ENCODE results near the gene MAGED4B.
"Not testable (repeated sequence)": the region's sequence is repeated elsewhere in the genome, so short reads cannot be mapped to it uniquely, and the experiment has no call there.

Gene MAGED4B, protein sequence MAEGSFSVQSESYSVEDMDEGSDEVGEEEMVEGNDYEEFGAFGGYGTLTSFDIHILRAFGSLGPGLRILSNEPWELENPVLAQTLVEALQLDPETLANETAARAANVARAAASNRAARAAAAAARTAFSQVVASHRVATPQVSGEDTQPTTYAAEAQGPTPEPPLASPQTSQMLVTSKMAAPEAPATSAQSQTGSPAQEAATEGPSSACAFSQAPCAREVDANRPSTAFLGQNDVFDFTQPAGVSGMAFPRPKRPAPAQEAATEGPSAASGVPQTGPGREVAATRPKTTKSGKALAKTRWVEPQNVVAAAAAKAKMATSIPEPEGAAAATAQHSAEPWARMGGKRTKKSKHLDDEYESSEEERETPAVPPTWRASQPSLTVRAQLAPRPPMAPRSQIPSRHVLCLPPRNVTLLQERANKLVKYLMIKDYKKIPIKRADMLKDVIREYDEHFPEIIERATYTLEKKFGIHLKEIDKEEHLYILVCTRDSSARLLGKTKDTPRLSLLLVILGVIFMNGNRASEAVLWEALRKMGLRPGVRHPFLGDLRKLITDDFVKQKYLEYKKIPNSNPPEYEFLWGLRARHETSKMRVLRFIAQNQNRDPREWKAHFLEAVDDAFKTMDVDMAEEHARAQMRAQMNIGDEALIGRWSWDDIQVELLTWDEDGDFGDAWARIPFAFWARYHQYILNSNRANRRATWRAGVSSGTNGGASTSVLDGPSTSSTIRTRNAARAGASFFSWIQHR

DNA sequence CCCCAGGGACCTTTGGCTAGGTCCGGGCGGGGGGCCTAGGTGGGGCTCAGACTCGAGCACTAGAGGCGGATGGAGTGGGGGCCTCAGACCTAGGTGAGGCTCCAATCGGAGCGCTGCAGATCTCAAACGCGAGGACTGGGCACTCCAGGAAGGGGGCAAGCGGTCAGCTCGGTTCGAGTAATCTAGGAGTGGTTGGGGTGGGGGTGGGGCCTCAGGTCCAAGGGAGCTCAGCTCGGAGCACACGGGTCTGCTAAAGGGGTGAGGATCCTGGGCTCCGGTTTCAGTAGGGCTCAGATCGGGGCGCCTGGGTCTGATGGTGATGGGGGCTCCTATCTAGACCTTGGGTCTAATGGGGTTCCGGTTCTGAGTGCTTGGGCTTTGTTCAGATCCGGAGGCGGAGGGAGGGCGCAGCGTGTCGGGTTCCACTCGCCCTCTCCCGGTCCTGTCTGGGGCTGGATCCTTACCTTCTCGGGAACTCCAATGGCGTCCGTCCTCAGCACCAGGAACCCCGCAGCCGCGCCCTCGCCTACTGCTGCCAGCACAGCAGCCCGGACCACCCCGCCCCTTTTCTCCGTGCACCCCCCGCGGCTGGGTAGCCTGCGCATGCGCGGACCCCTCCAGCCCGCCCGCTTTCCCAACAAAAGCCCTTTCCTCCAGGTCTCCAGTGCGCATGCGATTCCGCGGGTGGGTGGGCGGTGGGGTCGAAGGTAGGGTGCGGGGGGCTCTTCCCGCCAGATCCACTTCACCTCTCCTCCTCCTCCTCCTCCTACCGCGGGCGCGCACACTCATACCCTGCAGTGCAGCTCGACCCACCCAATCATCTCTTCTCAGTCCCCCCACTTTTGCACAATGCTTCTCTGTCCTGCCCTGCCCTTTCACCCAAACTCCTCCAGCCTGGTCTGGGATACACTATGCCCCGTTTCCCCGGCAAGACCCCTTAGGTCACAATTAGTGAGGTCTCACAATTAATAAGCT lies at the start of gene MAGED4B:
TSS of gene MAGED4B (minus strand) at position 518 of the 975 bp plus-strand sequence. CDS start 1,011 bp downstream, outside the sequence.
- DNase-seq = not testable (repeated sequence)

DNA sequence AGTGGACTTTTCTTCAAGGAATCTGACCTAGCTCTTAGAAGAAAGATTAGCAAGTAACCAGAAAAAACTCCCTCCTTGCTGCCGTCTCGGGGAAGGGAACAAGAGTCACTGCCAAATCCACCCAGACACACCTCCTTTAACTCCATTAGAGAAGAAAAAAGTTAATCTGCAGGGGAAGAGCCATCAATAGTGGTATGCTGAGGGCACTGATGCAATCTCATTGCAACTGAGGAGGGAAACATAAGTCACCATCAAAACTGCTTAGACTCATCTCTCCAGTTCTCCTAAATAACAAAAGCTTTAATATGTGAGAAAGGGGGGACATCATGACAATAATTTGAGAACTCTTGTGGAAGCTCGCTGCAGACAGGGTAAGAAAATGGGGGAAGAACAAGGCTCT lies 49.3 kb upstream of the MAGED4B start:
- no peak for DNase-seq

DNA sequence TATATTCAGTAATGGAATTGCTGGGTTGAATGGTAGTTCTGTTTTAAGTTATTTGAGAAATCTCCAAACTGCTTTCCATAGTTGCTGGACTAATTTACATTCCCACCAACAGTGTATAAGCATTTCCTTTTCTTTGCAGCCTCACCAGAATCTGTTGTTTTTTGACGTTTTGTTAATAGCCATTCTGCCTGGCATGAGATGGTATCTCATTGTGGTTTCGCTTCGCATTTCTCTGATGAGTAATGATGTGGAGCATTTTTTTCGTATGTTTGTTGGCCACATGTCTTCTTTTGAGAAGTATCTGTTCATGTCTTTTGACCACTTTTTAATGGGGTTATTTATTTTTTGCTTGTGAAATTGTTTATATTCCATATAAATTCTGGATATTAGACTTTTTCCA lies 13.6 kb upstream of the MAGED4B start:
- DNase-seq = no peak

DNA sequence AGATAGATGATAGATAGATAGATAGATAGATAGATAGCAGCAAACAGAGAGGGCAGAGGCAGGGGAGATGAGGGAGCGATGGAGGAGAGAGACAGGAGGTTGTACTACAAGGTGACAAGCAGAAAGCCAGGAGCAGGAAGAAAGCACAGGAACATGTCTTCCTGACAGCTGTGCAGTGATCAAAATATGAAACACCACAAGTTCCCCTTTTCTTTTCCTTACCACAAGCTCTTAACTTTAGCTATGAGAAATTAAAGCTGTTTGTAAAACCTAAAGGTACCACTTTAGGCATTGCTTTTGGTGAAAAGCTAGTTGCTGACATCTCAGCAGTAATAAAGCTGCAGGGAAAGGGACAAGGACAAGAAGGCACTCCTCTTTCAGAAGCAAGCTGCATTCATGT lies 9.1 kb upstream of the MAGED4B start:
- DNase-seq = no peak

DNA sequence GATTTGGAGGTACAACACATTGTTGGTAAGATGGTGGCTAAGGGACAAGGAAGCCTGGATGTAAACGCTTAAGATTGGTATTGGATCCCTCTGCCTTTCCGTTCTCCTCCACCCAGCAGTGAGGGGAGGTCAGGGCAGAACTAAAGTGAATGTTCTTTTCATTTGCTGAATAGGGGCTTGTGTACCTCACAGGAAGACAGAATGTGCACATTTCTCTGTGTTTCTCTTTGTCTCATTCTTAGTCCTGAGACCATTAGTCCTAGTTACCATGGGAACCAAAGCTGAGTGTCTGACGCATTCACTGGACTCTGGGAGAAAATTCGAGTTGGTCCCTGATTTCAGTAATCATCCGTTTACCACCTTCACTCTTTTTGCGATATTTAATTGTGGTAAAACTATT lies 26.7 kb downstream of the MAGED4B start:
- not testable (repeated sequence) for DNase-seq

DNA sequence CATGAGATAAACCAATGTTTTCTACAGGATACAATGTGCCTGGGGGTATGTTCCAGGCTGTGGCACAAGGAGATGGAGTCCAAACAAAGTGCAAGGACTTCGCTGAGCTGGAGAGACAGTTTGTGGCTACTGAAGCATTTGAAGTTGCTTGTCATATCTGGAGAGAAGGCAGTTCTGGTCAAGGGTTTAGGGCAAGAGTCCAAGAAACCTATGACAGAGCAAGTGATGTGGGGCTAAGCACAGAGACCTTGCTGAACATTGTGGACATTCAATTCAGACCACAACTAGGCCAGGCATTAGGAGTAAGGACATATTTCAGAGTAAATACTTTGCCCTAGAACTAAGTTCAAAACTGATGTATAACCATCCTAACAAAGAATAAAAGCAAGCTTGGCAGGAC lies 34.8 kb downstream of the MAGED4B start:
- no peak for DNase-seq

DNA sequence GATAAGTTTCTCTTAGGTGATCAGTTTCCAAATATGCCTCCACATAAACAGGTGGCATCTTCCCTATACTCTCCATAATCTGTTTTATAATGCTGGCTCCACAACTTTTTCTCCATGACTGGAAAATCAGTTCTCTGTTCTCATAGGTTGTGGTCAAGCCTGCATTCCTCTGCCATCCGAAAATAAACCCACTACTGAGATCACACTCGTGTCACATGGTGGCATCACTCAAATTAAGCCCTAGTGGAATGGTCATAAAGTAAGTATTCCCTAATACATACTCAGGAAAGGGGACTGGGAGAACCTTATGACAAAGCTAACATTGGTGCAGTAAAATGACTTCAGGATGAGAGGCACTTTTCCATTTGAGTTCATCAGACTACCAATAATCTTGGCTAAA lies 37.6 kb downstream of the MAGED4B start:
- DNase-seq = no peak

DNA sequence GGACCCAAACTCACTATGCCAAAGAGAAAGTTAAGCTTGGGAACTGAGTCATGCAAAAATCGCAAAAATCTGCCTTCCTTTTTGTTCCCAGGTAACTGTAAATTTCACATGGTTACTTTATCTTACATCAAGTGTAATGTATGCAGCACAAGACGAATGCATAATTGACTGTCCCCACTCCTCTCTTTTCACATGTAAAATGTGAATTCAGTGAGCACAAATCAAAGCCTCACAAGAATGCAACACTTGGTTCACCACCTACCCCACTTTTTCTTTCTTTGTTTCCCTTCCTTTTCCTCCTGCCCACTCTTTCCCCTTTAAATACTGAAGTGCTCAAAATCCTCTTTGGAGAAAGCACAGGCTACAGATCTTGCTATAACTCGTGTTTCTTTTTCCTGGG lies 53.2 kb downstream of the MAGED4B start:
- DNase-seq = no peak
